Lung (tissue), 12 donors: Measurements from ENCODE around the gene EYS. TPM values are rescaled to one million over a fixed set of nuclear protein-coding genes. Genes with fewer than 3 reads are reported as not detected.

ENCODE experiments used
- ATAC-seq: fragments of 200-7000 bp; cut with Tn5 transposase; one replicate; pipeline ENCODE4 v1.9.1; 2020; ENCODE audit warnings: moderate number of reproducible peaks; ENCODE audit not compliant: insufficient read depth, low FRiP score
- DNase-seq, 3 donors: peaks; one replicate each; pipeline ENCODE4 v3.0.0-alpha.2; 2013 to 2017
- H3K27ac ChIP-seq, 2 donors: one replicate each; pipeline ENCODE4 v1.5.1; 2013; ENCODE audit warnings: mild to moderate bottlenecking in 2 of 2, moderate library complexity in 2 of 2, control low read depth in 1 of 2, inconsistent platforms in 1 of 2, low read depth in 1 of 2, low read length in 1 of 2
- H3K27me3 ChIP-seq, 3 donors: one replicate each; pipeline ENCODE4 v1.5.1; 2013; ENCODE audit warnings: low read length in 2 of 3; ENCODE audit not compliant: control insufficient read depth in 3 of 3, insufficient read depth in 3 of 3
- H3K36me3 ChIP-seq, 4 donors: one replicate each; pipeline ENCODE4 v1.5.1; 2013; ENCODE audit warnings: low read length in 4 of 4, mild to moderate bottlenecking in 1 of 4, moderate library complexity in 1 of 4; ENCODE audit not compliant: control insufficient read depth in 4 of 4, insufficient read depth in 4 of 4
- H3K4me1 ChIP-seq, 5 donors: one replicate each; pipeline ENCODE4 v1.5.1; 2013; ENCODE audit warnings: low read length in 5 of 5, mild to moderate bottlenecking in 2 of 5, moderate library complexity in 1 of 5; ENCODE audit not compliant: control insufficient read depth in 5 of 5, insufficient read depth in 5 of 5
- H3K4me3 ChIP-seq: one replicate; pipeline ENCODE4 v1.5.1; 2013; ENCODE audit warnings: mild to moderate bottlenecking, control low read depth, moderate library complexity
- H3K9ac ChIP-seq, 2 donors: one replicate each; pipeline ENCODE4 v1.5.1; 2013; ENCODE audit warnings: low read length in 2 of 2, control low read depth in 1 of 2; ENCODE audit not compliant: insufficient read depth in 1 of 2
- H3K9me3 ChIP-seq, 4 donors: one replicate each; pipeline ENCODE4 v1.5.1; 2013; ENCODE audit warnings: low read length in 3 of 4, mild to moderate bottlenecking in 1 of 4, moderate library complexity in 1 of 4; ENCODE audit not compliant: control insufficient read depth in 4 of 4, insufficient read depth in 3 of 4
- WGBS, 2 donors: extraction: QIAGEN DNeasy Blood & Tissue Kit; methylation state at CpG; one replicate each; pipeline ENCODE4 v1.1.7; 2013; 5-methylcytosine and 5-hydroxymethylcytosine counted together
- polyA plus RNA-seq, 2 donors: library from polyadenylated mRNA; stranded (reverse); fragments of 200-250 nt; gene quantifications; one replicate each; pipeline ENCODE4 v1.2.1, GENCODE V29; 2013
- total RNA-seq, 2 donors: library from RNA; depleted of rRNA in 1 of 2; stranded (reverse); fragments of >200 nt in 1 of 2; gene quantifications; one replicate each; pipeline ENCODE4 v1.2.1, GENCODE V29; 2014 to 2021
- TF ChIP-seq, protein P1 (sequence below): IDR thresholded peaks from 2 replicates; pipeline ENCODE4 v1.5.1; 2012; ENCODE audit warnings: mild to moderate bottlenecking; ENCODE audit errors: control extremely low read depth, extremely low read depth
- donor health status: control.
- donor health status: control.
- donor health status: Bipolar disorder and iron deficiency.
- donor health status: healthy.
- donor health status: DM: yes; HTN: yes; CAD: no.

EYS gene
- total and polyA plus RNA-seq, 4 donors = 0.06 to 0.34 (median 0.12) TPM

DNA sequence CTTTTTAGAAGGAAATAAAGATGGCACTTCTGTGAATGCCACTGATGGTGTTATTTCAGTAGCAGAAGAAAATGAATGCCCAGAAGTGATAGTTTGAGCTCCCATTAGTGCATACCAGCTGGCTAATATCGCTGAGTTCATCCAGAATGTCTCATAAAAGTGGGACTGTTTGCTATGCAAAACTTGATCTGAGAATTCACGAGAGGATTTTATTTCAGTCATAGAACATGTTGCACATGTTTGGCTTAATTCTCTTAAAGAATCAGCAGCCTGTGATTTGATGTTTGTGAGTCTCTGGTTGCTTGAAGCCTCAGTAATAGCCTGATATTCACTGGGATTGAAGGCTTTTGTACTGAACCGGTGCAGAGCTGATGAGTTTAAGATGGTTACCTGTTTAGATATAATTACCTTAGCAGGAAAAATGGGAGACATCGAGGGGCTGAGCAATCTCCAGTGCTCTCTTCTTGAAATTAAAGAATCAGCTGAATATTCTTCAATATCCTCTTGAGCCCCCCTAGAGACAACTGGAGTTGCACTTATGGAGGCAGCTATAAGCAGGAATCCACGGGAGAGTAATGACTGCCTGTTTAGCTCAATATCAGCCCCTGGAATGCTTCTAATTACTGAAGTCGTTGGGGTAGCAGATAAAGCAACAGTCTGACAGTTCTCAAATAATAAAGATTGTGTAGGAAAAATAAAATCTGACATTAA, 1115.9 kb downstream of the EYS start:
- Histone ChIP-seq H3K27ac (no peak overlapping the region), H3K9ac (no peak overlapping the region), H3K27me3 (no peaks in the 10 kb centered on the region), H3K4me3 (no peak overlapping the region), H3K4me1 (no peaks in the 10 kb centered on the region), H3K36me3 (no peaks in the 10 kb centered on the region), H3K9me3 (peaks cover 0 to 2% (median 0%) of the 10 kb centered on the region in 4 donors)
- WGBS, 2 donors = 63 to 72% methylated on average over 6 of the region's 6 CpGs
- TF ChIP-seq, protein P1, sequence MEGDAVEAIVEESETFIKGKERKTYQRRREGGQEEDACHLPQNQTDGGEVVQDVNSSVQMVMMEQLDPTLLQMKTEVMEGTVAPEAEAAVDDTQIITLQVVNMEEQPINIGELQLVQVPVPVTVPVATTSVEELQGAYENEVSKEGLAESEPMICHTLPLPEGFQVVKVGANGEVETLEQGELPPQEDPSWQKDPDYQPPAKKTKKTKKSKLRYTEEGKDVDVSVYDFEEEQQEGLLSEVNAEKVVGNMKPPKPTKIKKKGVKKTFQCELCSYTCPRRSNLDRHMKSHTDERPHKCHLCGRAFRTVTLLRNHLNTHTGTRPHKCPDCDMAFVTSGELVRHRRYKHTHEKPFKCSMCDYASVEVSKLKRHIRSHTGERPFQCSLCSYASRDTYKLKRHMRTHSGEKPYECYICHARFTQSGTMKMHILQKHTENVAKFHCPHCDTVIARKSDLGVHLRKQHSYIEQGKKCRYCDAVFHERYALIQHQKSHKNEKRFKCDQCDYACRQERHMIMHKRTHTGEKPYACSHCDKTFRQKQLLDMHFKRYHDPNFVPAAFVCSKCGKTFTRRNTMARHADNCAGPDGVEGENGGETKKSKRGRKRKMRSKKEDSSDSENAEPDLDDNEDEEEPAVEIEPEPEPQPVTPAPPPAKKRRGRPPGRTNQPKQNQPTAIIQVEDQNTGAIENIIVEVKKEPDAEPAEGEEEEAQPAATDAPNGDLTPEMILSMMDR = no peak
- DNase-seq (peak in 1 of 3 donors; percentile 2), ATAC-seq (no peak)

GRCh38 chr6:64589961-64590360, 1117.1 kb downstream of the EYS start:
- Histone ChIP-seq H3K9me3 (no peaks in the 10 kb centered on the region), H3K36me3 (no peaks in the 10 kb centered on the region), H3K27me3 (no peaks in the 10 kb centered on the region), H3K4me3 (no peak overlapping the region), H3K4me1 (no peaks in the 10 kb centered on the region), H3K9ac (no peak overlapping the region), H3K27ac (no peak overlapping the region)
- DNase-seq (no peak), ATAC-seq (no peak)
- TF ChIP-seq, protein P1 = no peak
- 90 to 91% methylated on average over 3 of the region's 3 CpGs for WGBS, 2 donors

DNA sequence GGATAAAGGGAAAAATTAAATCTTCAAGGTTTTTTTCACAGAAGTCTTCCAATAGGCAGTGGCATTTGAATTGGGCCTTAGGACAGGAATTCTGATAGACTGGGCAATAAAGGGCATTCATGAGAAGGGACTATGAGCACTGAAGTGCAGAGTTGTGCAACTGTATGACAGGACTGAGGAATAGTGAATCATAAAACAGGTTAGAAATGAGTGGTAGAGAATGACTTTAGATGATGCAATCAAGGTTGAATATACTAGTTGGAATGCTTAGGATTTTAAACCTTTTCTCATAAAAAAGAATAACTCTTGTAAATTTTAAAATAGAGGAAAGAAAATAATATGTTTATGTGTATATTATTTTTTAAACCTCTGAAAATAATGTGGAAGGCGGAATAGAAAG, 1126.7 kb downstream of the EYS start:
- WGBS, 2 donors = 76 to 85% methylated on average over 1 of the region's 1 CpG
- DNase-seq = no peak
- TF ChIP-seq, protein P1 = no peak
- Histone ChIP-seq H3K36me3 (no peaks in the 10 kb centered on the region), H3K27ac (no peak overlapping the region), H3K27me3 (no peaks in the 10 kb centered on the region), H3K9ac (no peak overlapping the region), H3K4me1 (no peaks in the 10 kb centered on the region), H3K9me3 (no peaks in the 10 kb centered on the region), H3K4me3 (no peak overlapping the region)
- no peak for ATAC-seq

DNA sequence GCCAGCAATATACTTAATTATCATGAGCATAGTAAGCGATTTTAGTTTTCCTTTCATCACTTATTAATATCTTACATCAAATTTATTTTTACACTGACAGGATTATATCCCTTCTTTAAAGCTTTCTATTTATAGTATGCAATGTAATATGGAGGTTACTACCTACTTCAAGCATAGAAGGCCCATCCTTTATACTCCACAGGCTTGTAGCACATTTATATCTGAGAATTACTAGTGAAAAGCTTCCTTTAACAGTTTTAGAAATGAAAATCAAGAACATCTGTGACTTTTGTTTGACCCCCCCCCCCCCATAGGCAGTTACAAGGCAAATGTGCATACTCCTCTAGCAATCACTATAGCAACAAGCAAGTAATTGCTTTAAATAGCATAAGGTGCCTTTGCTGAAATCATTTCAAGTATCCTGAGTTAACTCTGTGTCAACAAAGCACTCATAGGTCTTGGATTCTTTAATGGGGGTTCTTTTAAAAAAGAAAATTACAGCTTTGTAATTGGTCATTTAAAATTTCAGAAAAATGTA, 1153.7 kb downstream of the EYS start:
- DNase-seq (peak in 1 of 3 donors; percentile 12), ATAC-seq (no peak)
- H3K4me1 ChIP-seq = no peaks in the 10 kb centered on the region
- H3K4me3 ChIP-seq = no peak overlapping the region
- peaks cover 0 to 2% (median 0%) of the 10 kb centered on the region in 4 donors for H3K9me3 ChIP-seq
- WGBS, 2 donors = 87% methylated on average over 1 of the region's 1 CpG
- H3K27ac ChIP-seq = no peak overlapping the region
- H3K36me3 ChIP-seq = no peaks in the 10 kb centered on the region
- no peaks in the 10 kb centered on the region for H3K27me3 ChIP-seq
- TF ChIP-seq, protein P1 = no peak
- H3K9ac ChIP-seq = no peak overlapping the region
